Transverse colon (tissue), 4 donors: Measurements from ENCODE around the gene NAB2.

Experiments
- POLR2AphosphoS5 ChIP-seq, 3 donors: sonication (generic); formaldehyde crosslinking; IDR thresholded peaks; one replicate each; pipeline ENCODE4 v1.6.1; 2016; ENCODE audit warnings: antibody characterized with exemption in 3 of 3
- TF ChIP-seq, protein P1 (sequence below), 5 experiments: fragments of 200-600 bp in 3 of 5; fragments of 450-650 bp in 2 of 5; sonication (generic) in 3 of 5; IDR thresholded peaks; 1 replicate in 2 of 5; 2 replicates in 3 of 5; pipeline ENCODE4 v1.5.1; 2016 to 2017; ENCODE audit warnings: antibody characterized with exemption in 5 of 5, inconsistent platforms in 3 of 5, mild to moderate bottlenecking in 2 of 5, moderate library complexity in 1 of 5

DNA sequence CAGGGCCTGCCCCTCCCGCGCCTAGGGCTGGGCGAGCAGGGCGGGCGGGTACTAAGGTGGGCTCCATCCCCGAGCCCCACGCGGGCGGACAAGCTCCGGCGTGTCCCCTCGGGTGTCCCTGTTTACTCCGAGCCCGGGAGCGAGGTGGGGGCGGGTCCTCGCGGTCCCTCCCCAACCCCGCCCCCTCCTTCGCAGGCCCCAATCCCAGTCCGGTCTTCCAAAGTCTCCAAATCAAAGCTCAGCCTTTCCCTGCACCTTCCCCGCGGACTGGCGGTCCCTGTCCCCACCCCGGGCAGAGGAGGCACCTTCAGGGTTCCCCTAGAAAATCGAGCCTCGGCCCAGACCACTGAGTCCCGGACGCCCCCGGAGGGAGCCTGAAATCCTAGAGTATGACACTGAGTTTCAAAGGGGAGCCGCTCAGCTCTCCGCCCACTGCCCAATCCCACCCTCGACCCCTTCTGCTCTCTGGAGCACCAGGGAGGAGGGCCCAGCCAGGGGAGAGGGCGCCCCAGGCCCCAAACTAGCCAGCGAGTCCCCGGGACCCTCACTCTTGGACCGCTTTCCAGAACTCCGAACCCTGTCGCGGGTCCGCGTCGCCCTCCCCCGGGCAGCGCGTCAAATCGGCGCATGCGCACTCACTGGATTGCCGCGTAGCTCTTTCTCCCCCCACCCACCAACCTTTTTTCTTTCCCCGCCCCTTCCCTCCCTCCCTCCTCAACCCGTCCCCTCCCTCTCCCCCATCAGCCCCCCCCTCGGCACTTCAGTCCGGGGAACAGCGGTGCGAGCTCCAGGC, 39.0 kb downstream of the NAB2 start, which contains the start of gene LRP1:
- peak; percentile 80 to 91 (median 88) for TF ChIP-seq POLR2AphosphoS5 (IDR thresholded peaks at IDR 0.05)
- TF ChIP-seq, protein P1, sequence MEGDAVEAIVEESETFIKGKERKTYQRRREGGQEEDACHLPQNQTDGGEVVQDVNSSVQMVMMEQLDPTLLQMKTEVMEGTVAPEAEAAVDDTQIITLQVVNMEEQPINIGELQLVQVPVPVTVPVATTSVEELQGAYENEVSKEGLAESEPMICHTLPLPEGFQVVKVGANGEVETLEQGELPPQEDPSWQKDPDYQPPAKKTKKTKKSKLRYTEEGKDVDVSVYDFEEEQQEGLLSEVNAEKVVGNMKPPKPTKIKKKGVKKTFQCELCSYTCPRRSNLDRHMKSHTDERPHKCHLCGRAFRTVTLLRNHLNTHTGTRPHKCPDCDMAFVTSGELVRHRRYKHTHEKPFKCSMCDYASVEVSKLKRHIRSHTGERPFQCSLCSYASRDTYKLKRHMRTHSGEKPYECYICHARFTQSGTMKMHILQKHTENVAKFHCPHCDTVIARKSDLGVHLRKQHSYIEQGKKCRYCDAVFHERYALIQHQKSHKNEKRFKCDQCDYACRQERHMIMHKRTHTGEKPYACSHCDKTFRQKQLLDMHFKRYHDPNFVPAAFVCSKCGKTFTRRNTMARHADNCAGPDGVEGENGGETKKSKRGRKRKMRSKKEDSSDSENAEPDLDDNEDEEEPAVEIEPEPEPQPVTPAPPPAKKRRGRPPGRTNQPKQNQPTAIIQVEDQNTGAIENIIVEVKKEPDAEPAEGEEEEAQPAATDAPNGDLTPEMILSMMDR (IDR thresholded peaks at IDR 0.05), result no peak
